ENCODE data around the gene ARHGAP15.
A peak's percentile ranks its signal among the peaks of the same experiment; 100 is the strongest.

Gene ARHGAP15

DNA sequence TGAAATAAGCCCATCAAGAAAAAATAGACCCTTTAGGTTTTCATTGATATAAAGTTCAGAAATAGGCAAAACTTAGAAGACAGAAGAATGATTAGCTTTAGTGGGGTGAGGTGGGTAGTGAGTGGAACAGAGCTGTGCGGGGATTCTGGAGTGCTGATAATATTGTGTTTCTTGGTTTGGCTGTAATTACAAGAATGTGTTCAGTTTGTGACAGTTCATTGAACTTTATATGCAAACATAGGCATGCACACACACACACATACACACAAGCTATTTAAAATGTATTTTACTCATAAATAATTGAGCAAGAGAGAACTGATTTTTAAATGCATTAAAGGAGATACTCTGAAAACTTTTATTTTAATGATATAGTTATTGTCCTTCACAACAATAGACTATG, 17.1 kb downstream of the ARHGAP15 start:
- DNase-seq = no peak

DNA sequence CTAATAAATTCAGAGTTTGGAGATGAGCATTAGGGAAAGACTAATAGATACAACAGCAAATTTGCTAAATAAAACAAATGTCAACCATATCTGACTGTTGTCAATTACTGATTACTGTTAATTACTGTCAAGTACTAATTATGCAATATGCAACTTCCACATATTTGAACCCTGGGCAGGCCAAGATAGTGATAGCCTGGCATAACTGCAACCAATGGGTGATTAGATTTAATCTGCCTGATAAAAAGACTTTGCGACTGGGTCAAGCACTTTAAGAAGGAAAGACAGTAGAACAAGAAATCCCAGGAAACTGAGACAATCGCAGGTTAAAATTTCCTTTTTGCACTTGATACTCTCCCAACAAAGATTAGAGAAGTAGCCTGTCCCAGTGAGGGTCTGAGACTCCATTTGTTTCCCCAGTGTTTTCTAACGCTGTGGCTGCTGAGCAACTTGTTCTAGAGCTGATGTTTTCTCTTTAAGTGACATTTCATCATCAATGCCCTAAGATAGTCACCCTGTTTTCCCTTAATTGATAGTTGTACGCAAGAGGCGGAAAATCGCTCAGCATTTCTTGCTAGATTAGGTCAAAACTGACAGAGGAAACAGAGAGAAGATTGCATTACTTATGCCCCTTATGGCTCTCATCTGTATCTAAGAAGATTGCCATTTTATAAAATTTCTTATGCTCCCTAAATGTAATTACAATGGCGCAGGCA, 17.8 kb downstream of the ARHGAP15 start:
- no peak for DNase-seq

DNA sequence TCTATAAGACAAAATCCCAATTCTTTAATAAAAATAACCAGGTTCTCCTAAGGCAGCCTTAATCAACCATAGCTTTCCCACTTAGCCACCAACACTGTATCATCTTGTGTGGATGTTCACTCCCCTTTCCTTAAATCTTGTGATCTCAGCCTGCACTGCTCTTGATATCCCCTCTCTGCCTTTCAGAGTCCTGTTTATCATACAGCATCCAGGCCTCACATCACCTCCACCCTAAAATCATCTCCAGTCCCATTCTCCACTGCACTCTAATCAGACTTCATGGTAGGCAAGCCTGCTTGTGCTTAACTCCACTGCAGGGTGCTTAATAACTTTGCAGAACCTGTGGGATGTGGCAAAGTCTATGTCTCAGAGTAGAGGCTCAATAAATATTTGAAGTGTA, 18.8 kb downstream of the ARHGAP15 start:
- DNase-seq = no peak

DNA sequence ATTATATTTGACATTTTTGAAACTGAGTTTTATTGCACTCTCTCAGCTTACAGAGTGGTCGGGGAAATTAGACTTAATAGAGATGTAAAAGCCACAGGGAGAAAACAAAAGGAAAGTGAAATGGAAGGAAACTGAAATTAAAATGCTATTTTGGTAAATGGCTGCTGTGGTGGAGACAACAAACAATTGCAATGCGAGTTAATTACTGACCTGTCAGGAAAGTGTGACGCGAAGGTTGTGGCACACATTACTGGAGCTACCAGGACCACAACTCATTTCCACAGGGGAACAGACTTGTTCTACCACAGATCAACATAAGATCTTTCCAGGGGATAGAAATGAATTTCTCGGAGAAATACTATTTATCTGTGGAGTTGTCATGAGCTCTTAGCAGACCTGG, 19.5 kb downstream of the ARHGAP15 start:
- DNase-seq = no peak

DNA sequence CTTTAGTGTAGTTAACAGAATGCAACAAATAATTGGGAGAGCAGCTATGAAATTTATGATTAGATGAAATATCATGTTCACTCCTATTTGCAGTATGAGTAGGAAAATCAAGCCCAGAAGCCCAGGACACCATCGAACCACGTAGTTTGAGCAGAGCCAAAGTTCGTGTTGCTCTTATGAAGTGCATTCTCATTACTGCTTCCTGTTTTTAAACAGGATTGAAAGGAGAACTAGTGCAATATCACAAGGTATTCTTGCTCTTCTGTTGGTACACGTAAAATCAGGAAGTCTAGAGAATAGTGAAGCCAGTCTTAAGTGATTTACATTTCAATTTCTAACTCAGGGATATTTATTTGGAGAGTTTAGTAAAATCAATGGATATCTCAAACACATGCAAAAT, 21.1 kb downstream of the ARHGAP15 start:
- peak in 2 of 6 experiments; percentile 12 to 26 for DNase-seq

DNA sequence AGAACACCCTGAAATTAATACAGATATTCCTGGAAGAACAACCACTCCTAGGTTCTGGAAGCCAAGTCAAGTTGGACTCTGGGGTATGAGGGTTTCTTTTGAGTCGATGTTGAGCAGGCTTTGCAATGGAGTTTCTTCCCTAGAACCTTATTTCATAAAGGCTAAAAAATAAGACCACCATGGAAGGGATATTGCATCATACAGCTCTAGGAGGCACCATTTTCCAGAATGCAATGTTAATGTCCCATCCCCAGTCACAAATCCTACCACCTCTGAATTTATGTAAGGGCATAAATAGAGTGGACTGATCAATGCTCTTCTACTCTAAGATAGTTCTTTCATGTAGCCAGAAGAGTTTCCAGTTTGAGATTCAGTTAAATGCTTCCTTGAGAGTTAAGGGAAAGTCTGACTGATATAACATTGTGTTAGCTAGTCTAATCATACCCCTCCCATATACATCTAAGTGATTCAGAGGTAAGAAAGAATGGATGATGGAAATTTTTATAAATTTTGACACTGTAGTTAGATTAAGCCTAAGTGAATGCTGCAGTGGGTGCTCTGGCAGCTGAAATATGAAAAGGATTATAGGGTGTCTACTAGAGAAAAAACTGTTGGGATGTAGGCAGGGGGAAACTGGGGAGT, 22.0 kb downstream of the ARHGAP15 start:
- DNase-seq = no peak

DNA sequence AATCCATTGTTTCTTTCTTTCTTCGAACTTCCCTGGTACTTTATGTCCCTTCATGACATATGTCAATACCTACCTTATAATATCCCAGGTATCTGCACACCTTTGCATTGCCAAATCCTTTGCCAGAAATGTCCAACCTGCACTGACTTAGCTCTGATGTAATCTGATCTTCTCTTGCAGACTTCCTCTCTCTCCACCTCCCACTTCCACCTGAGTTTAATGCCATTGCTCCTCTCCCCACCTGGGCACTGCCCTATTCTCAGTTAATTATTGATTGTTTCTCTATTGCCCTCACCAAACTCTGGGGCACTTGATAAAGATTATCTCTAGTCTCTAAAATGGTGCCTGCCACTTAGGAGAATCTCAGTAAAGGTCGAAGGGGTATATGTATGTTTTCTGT, 23.0 kb downstream of the ARHGAP15 start:
- DNase-seq = peak in 1 of 6 experiments; percentile 21

DNA sequence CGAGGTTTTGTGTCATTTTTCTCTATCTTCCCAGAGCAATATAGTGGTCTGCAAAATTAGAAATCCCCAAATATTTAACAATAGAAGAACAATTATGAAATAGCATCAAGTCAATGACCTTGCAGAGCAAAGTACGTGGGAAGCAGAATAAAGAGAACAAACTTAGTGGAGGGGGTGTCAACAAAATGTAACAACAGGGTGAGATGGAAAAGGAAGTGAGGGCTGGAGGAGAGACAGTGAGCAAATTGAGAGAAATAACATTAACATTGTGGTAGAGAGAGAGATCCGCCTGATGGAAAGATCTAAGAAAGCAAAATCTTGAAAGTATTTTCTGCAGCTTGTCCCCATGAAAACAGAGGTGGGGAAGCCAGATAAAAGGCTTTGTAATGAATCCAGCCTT, 23.4 kb downstream of the ARHGAP15 start:
- peak in 3 of 6 experiments; percentile 8 to 43 (median 40) for DNase-seq

DNA sequence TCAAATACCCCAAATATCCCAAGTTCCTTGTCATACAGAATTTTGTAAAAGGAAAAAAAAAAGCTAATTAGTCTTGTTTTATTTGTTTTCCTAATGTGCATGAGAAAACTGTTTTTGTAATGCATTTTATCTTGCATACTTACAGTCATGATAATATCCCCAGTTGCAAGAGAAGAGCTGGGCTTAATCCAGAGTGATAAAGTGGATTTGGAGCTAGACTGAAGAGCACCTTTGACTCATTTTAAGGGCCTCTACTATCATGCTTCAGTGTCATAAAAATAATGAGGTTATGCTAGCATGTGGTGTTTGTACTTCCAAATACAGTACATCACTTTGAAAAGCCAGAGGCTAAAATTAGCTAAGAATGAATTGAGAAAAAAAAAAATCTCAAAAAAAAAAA, 26.4 kb downstream of the ARHGAP15 start:
- no peak for DNase-seq

DNA sequence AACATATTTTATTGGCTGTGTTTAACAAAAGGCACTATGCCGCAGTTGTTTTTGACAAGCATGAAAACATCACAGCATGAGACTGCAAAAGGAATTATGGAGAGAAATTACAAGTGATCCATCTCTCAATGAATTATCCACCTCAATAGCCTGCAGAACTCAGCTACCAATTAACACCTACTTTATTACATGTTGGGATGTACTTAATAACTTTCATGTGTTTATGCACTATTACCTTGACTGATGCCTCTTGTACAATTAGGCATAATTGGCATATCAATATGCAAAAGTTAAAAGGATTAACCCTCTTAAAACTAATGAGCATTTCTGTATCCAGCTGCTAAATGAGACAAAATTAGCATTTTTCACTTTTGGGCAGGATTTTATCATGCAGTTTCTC, 27.8 kb downstream of the ARHGAP15 start:
- no peak for DNase-seq

DNA sequence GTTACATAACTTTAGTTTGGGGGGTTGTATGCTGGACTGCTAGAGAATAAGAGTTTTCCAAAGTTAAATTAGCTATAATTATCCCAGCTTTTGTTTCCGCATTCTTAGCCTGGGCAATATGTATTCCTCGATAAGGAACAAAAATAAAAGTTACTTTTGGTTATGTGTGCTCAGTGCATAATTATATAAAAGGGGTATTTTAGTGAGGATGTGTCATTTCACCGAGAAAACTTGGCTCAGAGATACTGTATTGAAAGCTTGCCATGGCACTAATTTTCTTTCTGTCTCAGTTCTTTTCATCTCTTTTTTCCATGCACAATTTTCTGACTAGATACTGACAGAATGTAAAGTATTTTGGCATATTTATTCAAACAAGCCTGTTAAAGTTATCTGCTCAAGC, 28.2 kb downstream of the ARHGAP15 start:
- no peak for DNase-seq

DNA sequence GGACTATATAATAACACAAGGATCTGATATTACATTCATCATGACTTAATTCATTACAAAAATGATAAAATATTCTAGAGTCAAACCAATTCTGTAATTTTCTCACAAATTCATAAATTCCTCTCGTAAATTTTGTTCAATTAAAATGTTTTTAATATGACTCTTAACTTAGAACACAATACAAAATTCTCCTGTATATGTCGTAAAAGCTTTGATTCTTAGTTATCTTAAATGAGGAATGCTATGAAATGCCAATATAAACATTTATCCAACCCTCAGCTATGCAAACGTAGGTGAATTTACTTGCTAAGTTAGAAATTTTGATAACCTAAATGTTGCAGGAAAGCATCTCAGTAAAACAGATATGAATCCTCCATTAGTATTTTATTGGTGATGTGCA, 28.9 kb downstream of the ARHGAP15 start:
- no peak for DNase-seq

DNA sequence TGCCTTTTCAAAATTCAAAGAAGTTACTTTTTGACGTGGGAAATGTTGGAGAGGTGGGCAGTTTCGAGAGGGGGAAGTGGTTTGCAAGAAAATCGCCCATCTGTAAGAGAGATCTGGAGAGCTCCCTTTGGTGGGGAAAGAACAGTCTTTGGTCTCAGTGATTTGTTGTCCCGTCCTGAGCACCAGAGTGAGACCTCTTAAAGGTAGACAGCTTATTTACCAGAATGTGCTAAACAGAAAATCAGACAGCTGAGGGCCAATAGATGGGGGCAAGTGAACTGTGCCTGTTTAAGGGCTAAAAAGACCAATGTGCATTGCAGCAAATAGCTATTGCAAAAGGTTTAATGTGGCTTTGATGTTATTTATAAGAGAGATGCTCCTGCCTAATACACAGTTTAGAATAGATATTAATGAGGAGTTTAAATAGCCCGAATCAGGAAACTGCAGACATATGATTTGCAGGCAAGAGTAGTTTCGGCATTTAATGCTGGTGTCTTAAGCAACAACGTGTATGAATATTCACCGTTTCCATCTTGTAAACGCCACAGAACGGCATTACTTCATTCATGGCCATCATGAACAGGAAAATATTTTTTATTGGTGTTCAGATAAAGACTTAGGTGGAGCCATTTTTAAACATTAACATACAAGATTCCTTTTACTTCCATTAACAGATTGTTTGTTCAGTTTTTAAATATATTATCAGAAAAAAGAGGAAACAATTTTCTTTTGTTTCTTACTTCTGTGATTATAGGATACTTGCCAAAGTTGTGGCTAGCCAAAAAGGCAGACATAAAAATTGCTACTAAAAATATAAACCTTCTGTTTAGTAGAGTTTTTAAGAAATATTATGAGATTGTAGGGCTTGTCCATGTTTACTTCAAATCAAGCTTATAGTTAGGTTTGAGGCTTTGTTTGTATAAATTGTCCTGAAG, 29.6 kb downstream of the ARHGAP15 start:
- DNase-seq = no peak

DNA sequence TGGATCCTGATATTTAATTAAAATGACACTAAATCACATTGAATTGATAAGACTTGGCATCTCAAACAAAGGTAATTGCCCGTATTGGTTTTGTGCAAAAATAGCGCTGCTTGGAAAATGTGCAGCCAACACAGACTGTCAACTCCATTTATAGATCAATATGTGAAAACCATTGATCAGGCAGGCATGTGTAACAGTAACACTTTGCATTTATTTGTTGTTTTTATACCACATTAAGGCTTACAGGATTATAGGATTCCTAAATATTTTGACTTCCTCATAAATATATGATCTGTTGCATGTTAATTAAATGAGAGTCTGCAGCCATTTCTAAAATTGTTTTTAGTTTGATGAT, 30.2 kb downstream of the ARHGAP15 start:
- no peak for DNase-seq

DNA sequence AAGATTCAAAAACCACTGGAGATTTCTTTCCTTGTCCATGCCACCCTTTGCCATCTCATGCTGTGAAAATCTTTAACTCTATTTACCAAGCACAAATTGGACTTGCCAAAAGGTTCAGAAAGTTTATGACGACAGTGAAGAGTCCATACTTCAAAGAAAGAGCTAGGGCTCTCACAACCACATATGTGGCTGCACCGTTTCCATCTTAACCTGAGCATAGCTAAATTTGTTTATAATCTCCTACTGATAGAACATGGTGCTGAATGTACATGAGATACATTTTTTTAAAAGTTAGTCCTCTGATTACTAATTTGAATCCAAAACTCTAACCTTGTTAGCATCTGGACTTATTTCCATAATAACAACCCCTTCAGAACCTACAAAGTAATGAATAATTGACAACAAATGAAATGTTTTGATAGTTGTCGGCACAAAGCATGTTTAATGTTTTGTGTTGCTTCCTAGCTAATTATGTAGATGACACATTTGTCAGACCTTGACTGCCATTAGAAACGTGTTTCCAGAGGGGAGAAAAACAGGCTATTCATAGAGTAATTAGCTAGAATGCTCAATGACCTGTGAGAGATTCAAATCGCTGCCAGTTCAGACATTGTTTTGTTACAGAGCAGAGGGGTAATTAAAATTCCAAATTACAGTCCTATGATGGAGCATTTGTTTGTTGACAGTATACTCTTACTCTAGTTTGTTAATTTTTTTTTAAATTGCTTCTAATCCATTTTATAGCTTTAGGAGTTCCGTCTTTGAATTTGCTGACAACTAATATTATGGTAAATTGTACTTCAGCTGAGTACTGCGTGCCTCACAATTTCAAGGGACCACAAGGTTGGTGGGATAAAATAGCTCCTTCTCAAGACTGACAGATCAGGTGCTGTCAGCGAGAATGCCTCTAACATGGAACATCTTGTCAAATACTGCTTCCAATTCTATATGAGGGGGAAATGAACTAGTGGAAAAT, 31.8 kb downstream of the ARHGAP15 start:
- no peak for DNase-seq

DNA sequence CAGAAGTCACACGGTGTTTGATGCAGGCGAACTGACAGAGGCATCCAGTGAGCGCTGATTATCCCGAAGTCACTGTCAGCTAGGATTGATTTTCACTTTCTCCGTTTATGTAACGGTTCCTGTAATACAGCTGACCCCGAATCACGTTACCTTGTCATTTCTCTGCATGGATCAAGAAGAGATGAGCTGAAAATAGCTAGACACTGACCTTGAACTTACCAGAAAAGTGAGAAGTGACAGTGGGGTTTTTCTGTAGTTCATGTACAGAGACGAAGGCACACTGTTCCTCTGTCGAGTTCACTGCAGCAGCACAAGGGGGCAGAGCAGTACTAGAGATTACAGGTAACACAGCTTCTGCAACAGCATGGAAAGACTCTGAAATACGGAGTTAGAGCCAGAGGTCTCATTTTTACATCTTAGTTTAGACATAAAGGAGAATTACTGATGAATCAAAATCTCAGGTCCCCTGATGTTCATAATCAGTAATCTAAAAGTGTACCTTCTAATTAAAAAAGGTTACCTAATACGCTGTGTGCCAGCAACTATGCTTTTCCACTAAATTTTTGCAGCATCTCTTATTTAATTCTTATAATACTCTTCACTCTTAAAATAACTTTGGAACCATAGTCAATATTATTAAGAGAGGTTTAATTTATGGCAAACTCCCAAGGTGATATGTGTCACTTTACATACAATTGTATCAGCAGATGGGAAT, 33.1 kb downstream of the ARHGAP15 start:
- peak; percentile 6 to 70 (median 50) for DNase-seq

DNA sequence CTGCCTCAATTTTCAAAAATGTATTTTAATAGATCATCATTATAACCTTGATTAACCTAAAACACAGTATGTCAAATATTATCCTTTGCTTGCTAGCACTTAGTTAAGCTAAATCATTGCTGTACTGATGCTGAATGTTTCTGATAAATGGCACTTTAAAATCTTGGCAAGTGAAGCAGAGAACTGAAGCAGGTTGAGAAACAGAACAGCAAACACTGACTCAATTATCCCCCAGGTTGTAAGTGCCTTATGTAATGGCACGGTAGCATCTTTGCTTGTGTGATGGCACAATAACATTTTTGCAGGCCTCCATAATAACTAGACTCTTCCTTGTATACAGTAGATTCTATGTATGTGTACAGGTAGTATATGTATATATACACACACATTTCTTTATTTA, 33.8 kb downstream of the ARHGAP15 start:
- DNase-seq = no peak

DNA sequence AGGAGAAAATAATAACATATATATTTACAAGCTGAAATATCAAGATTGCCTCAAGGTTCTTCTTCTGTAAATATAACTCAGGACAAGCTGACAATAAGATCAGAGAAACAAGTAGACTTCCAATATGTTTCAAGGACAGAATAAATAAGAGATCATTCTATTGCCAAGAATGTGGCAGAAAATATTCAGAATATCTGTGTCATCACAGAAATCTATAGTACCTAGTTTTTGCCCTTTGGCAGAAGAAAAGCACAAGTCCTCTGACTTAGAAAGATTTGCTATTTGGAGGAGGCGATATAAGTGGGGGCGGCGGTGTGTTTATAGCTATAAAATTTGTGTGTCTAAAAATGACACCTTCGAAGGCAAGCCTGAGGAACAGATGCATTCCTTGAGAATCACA, 34.3 kb downstream of the ARHGAP15 start:
- DNase-seq = no peak

DNA sequence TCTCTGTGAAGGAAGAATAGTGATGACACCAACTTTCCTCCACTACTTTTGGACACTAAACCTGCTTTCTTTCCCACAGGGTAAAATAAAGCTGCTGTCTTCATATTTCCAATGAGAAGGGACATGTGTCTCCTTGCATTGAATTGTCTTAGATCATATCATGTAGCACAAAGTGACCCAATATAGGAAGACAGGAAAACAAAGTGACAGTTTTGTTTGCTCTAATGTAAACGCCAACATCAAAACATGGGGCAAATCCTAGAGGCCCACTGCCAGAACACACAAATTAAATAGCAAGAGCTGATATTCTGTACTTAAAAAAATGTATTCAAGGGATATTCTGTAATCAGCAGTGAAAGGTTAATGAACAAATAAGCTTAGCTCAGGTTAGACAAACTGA, 36.1 kb downstream of the ARHGAP15 start:
- DNase-seq = no peak

DNA sequence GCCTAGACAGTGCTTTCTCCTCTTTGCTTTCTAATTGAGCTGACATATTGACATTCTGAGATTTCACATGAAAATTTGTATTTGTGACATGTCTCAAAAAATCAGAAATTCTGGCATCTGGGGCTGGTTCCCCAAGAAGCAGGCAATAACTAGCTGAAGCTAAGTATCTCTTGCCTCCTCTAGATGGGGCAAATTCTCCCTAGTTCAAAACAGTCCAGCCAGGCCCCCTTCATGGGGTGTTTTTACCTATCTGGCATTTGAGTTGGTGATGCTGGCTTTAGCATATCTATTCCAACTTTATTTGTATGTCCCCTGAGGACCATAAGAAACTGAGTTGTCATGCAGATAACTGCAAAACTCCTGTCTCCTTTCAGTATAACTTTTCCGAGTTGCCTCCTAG, 39.9 kb downstream of the ARHGAP15 start:
- no peak for DNase-seq

DNA sequence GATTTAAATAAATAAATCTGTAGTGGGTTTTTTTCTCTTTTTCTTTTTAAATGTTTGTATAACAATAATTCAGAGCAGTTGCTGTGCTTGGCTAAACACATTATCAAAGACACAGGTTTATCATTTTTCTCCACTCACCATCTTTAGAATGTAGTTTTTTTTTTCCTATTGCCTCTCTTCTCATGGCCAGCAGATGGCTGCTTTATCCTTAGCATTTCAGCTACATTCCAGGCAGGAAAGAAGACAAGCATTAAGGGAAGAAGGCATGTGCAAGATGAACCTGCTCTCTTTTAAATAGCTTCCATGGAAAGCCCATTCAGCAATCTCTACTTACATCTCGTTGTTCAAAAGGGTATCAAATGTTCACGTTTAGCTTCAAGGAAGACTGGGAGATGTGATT, 42.6 kb downstream of the ARHGAP15 start:
- no peak for DNase-seq

DNA sequence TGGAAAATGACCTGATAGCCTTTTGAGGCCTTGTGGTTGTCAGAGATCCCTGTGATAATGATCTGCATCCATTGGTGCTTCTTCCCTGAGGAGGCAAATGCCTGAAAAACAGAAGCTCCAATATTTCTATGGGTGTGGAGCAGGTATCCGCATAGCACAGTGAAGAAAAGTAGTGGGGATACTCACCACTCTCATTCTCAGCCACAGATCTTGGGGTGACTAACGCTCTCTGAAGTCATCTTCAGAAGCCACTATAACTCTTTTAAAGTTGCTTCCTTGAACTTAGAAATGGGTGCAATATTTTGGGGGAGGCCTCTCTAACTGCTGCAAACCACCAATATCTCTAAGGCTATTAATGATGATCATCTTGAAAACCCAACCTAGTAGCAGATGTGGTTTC, 46.2 kb downstream of the ARHGAP15 start:
- DNase-seq = no peak

Measured in stimulated activated naive CD4-positive, alpha-beta T cell (primary cell).